NCI-H128 (cell line): ENCODE data around the gene USP33.
"Not testable (repeated sequence)": the region's sequence is repeated elsewhere in the genome, so short reads cannot be mapped to it uniquely, and the experiment has no call there.

Source experiments
- DNase-seq: peaks from one replicate; lab custom pipeline; 2025; ENCODE audit not compliant: unreplicated experiment; lab: John Stamatoyannopoulos, UW

The USP33 gene

GRCh38 chr1:77741316-77741715 lies 18.3 kb downstream of the USP33 start:
- DNase-seq: no peak

DNA sequence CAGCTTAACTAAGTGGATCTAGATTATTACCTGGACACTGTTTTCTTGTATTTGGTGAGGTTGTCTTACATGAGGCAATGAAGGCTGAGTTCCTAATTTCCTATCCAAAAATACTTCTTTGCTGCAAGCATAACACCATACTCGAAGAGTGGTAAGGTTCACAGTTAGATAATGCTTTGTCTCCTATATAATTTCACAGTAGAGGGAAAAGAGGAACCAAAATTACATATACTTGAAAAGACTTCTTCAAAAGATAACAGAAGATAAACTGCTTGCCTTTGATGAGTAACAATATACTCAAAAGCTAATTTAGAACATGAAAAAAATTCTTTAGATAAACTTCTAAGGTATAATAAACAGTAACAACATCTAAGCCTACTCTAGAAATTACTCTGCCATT lies 20.4 kb downstream of the USP33 start:
- DNase-seq: no peak

- DNase-seq: no peak
These were observed 27.6 kb downstream of the USP33 start for GRCh38 chr1:77732090-77732489.

- no peak for DNase-seq
These were observed 33.9 kb downstream of the USP33 start for GRCh38 chr1:77725706-77726105.

- no peak for DNase-seq
These were observed 41.5 kb downstream of the USP33 start for GRCh38 chr1:77718181-77718580.

DNA sequence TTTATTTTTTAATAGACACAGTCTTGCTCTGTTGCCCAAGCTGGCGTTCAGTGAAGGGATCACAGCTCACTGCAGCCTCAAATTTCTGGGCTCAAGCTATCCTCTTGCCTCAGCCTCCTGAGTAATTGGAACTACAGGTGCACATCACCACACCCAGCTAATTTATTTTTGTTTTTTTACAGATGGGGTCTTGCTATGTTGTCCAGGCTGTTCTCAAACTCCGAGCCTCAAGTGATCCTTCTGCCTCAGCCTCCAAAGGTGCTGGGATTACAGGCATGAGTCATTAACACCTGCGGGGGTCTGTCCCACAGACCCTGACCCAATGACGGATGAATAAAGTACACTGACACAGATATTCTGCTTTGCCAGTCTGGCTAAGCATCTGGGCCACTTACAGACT lies 43.6 kb downstream of the USP33 start:
- DNase-seq: no peak

DNA sequence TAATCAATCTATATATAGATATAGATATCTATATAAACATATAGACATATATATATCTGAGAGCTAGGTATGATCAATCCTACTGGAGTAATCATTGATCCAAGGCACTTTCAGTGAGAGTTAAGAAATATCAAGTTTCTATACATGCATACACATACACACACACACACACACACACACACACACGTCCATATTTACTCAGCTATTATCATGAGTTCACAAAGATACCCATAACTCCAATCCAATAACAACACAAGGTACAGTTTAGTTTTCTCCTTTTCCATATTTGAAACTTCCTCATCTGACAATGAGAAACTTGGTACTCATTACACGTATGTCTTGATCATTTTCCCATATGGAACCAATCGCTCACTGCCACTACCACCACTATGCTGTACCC lies 49.9 kb downstream of the USP33 start:
- no peak for DNase-seq

- no peak for DNase-seq
These were observed 53.3 kb downstream of the USP33 start for GRCh38 chr1:77706321-77706720.

DNA sequence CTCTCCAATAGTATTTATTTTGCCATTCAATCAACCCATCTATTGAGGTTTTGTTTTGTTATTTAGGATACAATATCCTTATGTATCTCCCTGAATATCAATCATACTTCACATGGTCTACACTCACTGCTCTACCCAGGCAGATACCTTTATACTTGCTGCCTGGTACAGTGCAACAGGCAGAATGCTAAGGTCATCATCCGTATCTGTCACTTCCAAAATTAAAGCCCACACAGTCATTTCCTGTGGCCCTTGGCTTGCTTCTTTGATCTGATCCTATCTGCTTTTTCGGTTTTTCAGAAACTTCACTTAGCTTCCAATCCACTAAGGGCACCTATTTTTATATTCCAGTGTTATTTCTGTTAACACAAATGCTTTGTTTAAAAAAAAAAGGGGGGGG lies 54.9 kb downstream of the USP33 start:
- DNase-seq: no peak

GRCh38 chr1:77699673-77700072 lies 60.0 kb downstream of the USP33 start:
- DNase-seq: not testable (repeated sequence)

DNA sequence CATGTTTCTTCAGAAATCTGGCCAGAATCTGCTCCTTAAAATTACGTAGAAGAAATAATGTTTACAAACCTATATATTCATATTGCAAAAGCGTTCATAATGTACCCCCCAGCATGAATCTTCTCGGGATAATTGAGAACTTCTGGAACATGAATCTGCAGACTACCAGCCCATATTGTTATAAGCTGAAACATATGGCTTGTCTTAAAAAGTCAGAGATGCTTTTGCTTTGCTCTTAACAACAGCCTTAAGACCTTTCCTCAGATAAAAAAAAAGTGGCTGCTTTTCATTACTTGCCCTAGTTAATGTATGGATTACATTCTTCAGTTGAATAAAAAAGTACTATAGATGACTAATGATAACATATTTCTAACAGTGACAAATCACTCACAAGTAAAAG lies 62.2 kb downstream of the USP33 start:
- DNase-seq: no peak

GRCh38 chr1:77688939-77689338 lies 70.7 kb downstream of the USP33 start:
- DNase-seq: no peak

- no peak for DNase-seq
These were observed 72.1 kb downstream of the USP33 start for GRCh38 chr1:77687519-77687906.

- DNase-seq: no peak
These were observed 72.7 kb downstream of the USP33 start for GRCh38 chr1:77686796-77687518.

DNA sequence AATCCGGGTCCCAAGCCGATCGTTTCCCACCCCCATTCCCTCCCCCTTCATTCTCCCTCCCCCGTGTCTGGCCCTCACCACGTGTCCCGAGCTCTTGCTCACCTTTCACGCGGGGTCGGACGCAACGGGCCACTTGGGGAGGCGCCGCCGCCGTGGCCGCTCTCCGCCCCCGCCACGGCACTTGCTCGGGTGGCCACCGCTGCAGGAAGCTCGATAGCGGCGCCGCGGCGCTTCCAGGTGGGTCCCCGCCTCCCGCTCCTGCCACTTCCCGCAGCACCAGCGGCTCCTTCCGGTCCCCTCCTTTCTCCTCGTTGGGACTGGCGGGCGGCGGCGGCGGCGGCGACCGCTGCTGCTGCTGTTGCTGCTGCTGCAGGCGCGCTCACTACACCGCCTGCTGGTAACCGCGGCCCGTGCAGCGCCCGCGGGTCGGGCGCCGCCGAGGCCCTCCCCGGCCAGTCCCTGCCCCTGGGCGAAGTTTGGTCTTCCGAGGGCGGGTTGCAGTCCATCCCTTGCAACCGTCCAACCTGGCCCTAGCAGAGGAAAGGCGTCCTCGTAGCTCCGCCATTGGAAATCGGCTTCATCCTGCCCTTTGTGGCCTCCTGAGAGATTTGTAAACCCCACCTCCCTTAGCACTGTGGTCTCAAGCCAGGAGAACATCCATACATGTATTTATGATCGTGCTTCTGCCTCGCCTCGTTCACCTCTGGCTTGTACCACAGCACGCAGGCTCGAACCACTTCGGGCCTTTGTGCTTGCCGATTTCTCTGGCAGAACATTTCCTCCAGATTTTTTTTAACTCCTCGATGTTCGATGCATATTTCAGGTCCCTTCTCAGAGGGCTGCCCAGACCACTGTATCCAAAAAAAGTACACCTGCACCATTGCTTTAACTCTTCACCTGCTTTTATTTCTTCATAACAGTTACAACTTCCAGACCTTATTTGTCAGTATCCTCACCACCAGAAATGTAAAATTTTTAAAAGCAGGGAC lies 76.2 kb downstream of the USP33 start:
- peak; percentile 57 for DNase-seq

GRCh38 chr1:77682460-77683159 lies 77.0 kb downstream of the USP33 start, which contains the start of gene ZZZ3:
TSS of gene ZZZ3 (minus strand) at chr1:77682658. CDS start at chr1:77633354, 49,304 bp downstream.
- peak; percentile 89 for DNase-seq

DNA sequence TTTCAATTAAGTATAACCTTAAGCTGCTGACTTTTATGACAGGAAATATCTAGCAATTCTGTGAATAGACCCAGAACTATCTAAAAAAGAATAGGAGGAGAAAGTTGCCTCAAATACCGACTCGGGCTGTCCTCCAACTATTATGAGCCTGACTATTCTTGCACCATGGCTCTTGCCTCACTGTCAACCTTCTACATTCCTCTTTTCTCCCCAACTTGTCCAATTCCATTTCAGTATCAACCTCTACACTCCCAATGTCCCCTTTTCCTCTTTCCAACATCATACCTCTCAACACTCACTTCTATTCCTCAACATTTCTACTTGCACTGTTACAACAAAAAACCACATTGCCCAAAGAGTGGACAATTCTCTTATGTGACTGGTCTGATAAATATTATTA lies 79.5 kb downstream of the USP33 start:
- no peak for DNase-seq

DNA sequence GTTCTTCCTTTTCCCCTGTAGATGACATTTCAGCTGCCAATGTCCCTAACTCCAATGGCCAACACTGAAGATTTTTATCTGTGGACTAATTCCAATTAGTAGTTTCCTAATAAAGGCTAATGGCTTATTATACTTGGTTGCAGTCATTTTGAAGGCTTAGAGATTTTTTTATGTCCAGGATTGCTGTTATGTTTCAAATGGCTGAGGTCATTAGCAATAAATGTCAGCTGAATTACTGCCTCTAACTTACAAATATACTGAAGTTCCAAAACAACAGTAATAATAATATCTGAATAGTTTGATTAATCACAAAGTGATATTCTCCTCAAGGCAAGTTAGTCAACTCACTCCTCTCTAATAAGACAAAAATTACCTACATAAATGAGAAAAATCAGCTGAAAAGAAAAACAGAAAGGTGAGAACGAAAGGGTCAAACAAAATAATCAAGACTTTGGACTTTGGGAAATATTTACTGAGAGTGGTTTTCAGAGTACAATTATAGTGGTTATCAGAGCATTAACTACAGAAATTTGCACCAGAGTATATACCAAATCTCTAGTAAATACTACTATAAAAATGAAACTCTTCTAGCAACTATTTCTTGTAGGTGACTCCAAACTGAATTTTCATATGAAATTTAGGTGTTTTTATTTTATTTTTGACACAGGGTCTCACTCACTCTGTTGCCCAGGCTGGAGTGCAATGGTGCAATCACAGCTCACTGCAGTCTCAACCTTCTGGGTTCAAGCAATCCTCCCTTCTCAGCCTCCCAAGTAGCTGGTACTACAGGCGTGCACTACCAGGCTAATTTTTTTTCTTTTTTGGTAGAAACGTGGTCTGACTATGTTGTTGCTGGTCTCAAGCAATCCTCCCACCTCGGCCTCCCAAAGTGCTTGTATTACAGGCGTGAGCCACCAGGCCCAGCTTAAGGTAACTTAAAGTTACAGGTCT lies 80.7 kb downstream of the USP33 start:
- no peak for DNase-seq

GRCh38 chr1:77674807-77675206 lies 84.8 kb downstream of the USP33 start:
- not testable (repeated sequence) for DNase-seq

GRCh38 chr1:77673716-77674355 lies 85.8 kb downstream of the USP33 start:
- no peak for DNase-seq
